Urinary bladder (tissue), 4 donors: ENCODE data around the gene OR2A42. TPM values are rescaled to one million over a fixed set of nuclear protein-coding genes. Genes with fewer than 3 reads are reported as not detected.
"Not testable (repeated sequence)": the region's sequence is repeated elsewhere in the genome, so short reads cannot be mapped to it uniquely, and the experiment has no call there.

Source experiments
- DNase-seq: peaks from one replicate; pipeline ENCODE4 v3.0.0-alpha.2; 2015; ENCODE audit errors: extremely low spot score
- H3K27ac ChIP-seq: one replicate; pipeline ENCODE4 v1.5.1; 2013; ENCODE audit warnings: low read depth, mild to moderate bottlenecking, moderate library complexity
- H3K36me3 ChIP-seq: one replicate; pipeline ENCODE4 v1.6.1; 2013; ENCODE audit warnings: mild to moderate bottlenecking, moderate library complexity; ENCODE audit not compliant: insufficient read depth
- H3K4me1 ChIP-seq: one replicate; pipeline ENCODE4 v1.6.1; 2013; ENCODE audit warnings: mild to moderate bottlenecking, moderate library complexity; ENCODE audit not compliant: insufficient read depth
- H3K4me3 ChIP-seq: one replicate; pipeline ENCODE4 v1.5.1; 2013; ENCODE audit warnings: low read depth, low read length
- WGBS: extraction: QIAGEN DNeasy Blood & Tissue Kit; methylation state at CpG from one replicate; pipeline ENCODE4 v1.1.7; 2013; 5-methylcytosine and 5-hydroxymethylcytosine counted together
- polyA plus RNA-seq: library from polyadenylated mRNA; stranded (reverse); fragments of 200-250 nt; gene quantifications from one replicate; pipeline ENCODE4 v1.2.3, GENCODE V29; 2013
- total RNA-seq: library from RNA; depleted of rRNA; stranded (reverse); fragments of >200 nt; gene quantifications from one replicate; pipeline ENCODE4 v1.2.3, GENCODE V29; 2014
- donor health status: healthy with polysubstance abuse.
- donor health status: healthy.

Gene OR2A42
- total RNA-seq (0.42 TPM), polyA plus RNA-seq (0.04 TPM)

GRCh38 chr7:144239365-144239764, at the start of gene OR2A42:
Gene OR2A42 (minus strand): TSS chr7:144239605. CDS start chr7:144232843, 6,762 bp downstream.
- H3K4me3 ChIP-seq, DNase-seq, H3K36me3 ChIP-seq, H3K27ac ChIP-seq, H3K4me1 ChIP-seq: not testable (repeated sequence)
- WGBS: 82% methylated on average over 1 of the region's 2 CpGs

- H3K4me1 ChIP-seq, H3K27ac ChIP-seq, H3K4me3 ChIP-seq, H3K36me3 ChIP-seq, DNase-seq: not testable (repeated sequence)
- no CpG with 5 or more reads among the region's 3 CpGs for WGBS
Observed at GRCh38 chr7:144287171-144287784, 47.9 kb upstream of the OR2A42 start.

GRCh38 chr7:144283716-144284115, 44.3 kb upstream of the OR2A42 start:
- not testable (repeated sequence) for DNase-seq, H3K36me3 ChIP-seq, H3K4me3 ChIP-seq, H3K4me1 ChIP-seq, H3K27ac ChIP-seq
- WGBS: no CpG with 5 or more reads among the region's 6 CpGs

- not testable (repeated sequence) for H3K36me3 ChIP-seq, H3K27ac ChIP-seq, DNase-seq, H3K4me3 ChIP-seq, H3K4me1 ChIP-seq
- WGBS: 85% methylated on average over 2 of the region's 4 CpGs
Observed at GRCh38 chr7:144282490-144282889, 43.1 kb upstream of the OR2A42 start.

GRCh38 chr7:144281981-144282380, 42.6 kb upstream of the OR2A42 start:
- not testable (repeated sequence) for H3K4me3 ChIP-seq, H3K36me3 ChIP-seq, H3K4me1 ChIP-seq, DNase-seq, H3K27ac ChIP-seq
- no CpG with 5 or more reads among the region's 8 CpGs for WGBS

- H3K4me3 ChIP-seq, H3K4me1 ChIP-seq, DNase-seq, H3K36me3 ChIP-seq, H3K27ac ChIP-seq: not testable (repeated sequence)
- 96% methylated on average over 3 of the region's 6 CpGs for WGBS
Observed at GRCh38 chr7:144280010-144280409, 40.6 kb upstream of the OR2A42 start.

- not testable (repeated sequence) for H3K27ac ChIP-seq
- WGBS: 95% methylated on average over 4 of the region's 6 CpGs
Observed at GRCh38 chr7:144275281-144275680, 35.9 kb upstream of the OR2A42 start.

GRCh38 chr7:144269188-144269587, 29.8 kb upstream of the OR2A42 start, which contains the start of gene CTAGE8:
Gene CTAGE8 (minus strand): TSS chr7:144269288. CDS start chr7:144269250, 38 bp downstream.
- H3K27ac ChIP-seq, DNase-seq, H3K4me3 ChIP-seq, H3K4me1 ChIP-seq, H3K36me3 ChIP-seq: not testable (repeated sequence)
- no CpG with 5 or more reads among the region's 19 CpGs for WGBS

More at GRCh38 chr7:144275281-144275680, 35.9 kb upstream of the OR2A42 start:
- H3K4me3 ChIP-seq, H3K36me3 ChIP-seq, DNase-seq, H3K4me1 ChIP-seq: not testable (repeated sequence)

GRCh38 chr7:144264692-144265091, 25.3 kb upstream of the OR2A42 start, which contains the start of gene OR2A7:
Gene OR2A7 (minus strand): TSS chr7:144264792. CDS start chr7:144259628, 5,164 bp downstream.
- 89% methylated on average over 6 of the region's 7 CpGs for WGBS
- not testable (repeated sequence) for H3K4me1 ChIP-seq

GRCh38 chr7:144262128-144262527, 22.7 kb upstream of the OR2A42 start:
- not testable (repeated sequence) for H3K4me3 ChIP-seq, H3K4me1 ChIP-seq, H3K36me3 ChIP-seq, DNase-seq, H3K27ac ChIP-seq
- no CpG with 5 or more reads among the region's 2 CpGs for WGBS

More at GRCh38 chr7:144264692-144265091, 25.3 kb upstream of the OR2A42 start, which contains the start of gene OR2A7:
- not testable (repeated sequence) for H3K36me3 ChIP-seq, H3K4me3 ChIP-seq, DNase-seq, H3K27ac ChIP-seq

- H3K36me3 ChIP-seq, H3K27ac ChIP-seq, H3K4me3 ChIP-seq, H3K4me1 ChIP-seq, DNase-seq: not testable (repeated sequence)
- WGBS: no CpG with 5 or more reads among the region's 14 CpGs
Observed at GRCh38 chr7:144259067-144259466, 19.7 kb upstream of the OR2A42 start.

- Histone ChIP-seq H3K27ac (no peak overlapping the region), H3K4me1 (no peaks in the 10 kb centered on the region), H3K4me3 (no peak overlapping the region), H3K36me3 (no peaks in the 10 kb centered on the region)
- 73% methylated on average over 3 of the region's 3 CpGs for WGBS
- no peak for DNase-seq
Observed at GRCh38 chr7:144256112-144256511, 16.7 kb upstream of the OR2A42 start.

GRCh38 chr7:144255471-144255897, 16.1 kb upstream of the OR2A42 start:
- 77% methylated on average over 5 of the region's 5 CpGs for WGBS
- H3K36me3 ChIP-seq: no peaks in the 10 kb centered on the region
- no peak for DNase-seq
- no peak overlapping the region for H3K27ac ChIP-seq
- no peaks in the 10 kb centered on the region for H3K4me1 ChIP-seq
- no peak overlapping the region for H3K4me3 ChIP-seq

- not testable (repeated sequence) for H3K27ac ChIP-seq, H3K4me3 ChIP-seq, H3K36me3 ChIP-seq, DNase-seq, H3K4me1 ChIP-seq
- no CpG with 5 or more reads among the region's 4 CpGs for WGBS
Observed at GRCh38 chr7:144252307-144252706, 12.9 kb upstream of the OR2A42 start.
